Parathyroid adenoma (tissue), 2 donors: Measurements from ENCODE around the gene ASB2.

Source experiments
- H2AFZ ChIP-seq: fragments of 300-600 bp; sonication (generic); one replicate; pipeline ENCODE4 v1.7.0; 2017; ENCODE audit warnings: antibody characterized with exemption, mild to moderate bottlenecking
- H3K27ac ChIP-seq: fragments of 300-600 bp; sonication (generic); one replicate; pipeline ENCODE4 v1.7.0; 2017
- H3K27me3 ChIP-seq: fragments of 300-600 bp; sonication (generic); one replicate; pipeline ENCODE4 v1.7.0; 2017; ENCODE audit warnings: low read length; ENCODE audit not compliant: control insufficient read depth, insufficient read depth
- H3K36me3 ChIP-seq: fragments of 300-600 bp; sonication (generic); one replicate; pipeline ENCODE4 v1.7.0; 2017; ENCODE audit warnings: low read length; ENCODE audit not compliant: control insufficient read depth, insufficient read depth
- H3K4me1 ChIP-seq: fragments of 300-600 bp; sonication (generic); one replicate; pipeline ENCODE4 v1.7.0; 2017; ENCODE audit warnings: control low read depth
- H3K4me2 ChIP-seq: fragments of 300-600 bp; sonication (generic); one replicate; pipeline ENCODE4 v1.7.0; 2017; ENCODE audit warnings: low read length
- H3K4me3 ChIP-seq: fragments of 300-600 bp; sonication (generic); one replicate; pipeline ENCODE4 v1.7.0; 2017; ENCODE audit warnings: low read depth, low read length
- H3K79me2 ChIP-seq: fragments of 300-600 bp; sonication (generic); one replicate; pipeline ENCODE4 v1.7.0; 2017; ENCODE audit warnings: control low read depth
- H3K9ac ChIP-seq: fragments of 300-600 bp; sonication (generic); one replicate; pipeline ENCODE4 v1.7.0; 2017; ENCODE audit warnings: mild to moderate bottlenecking
- H3K9me3 ChIP-seq: fragments of 300-600 bp; sonication (generic); one replicate; pipeline ENCODE4 v1.7.0; 2017; ENCODE audit warnings: low read length; ENCODE audit not compliant: control insufficient read depth
- CTCF ChIP-seq: fragments of 300-600 bp; sonication (generic); IDR thresholded peaks from one replicate; pipeline ENCODE4 v1.7.0; 2017; ENCODE audit warnings: antibody characterized with exemption, mild to moderate bottlenecking
- donor health status: primary hyperparathyroidism.

Gene ASB2

GRCh38 chr14:93912782-93913181 lies 63.6 kb downstream of the ASB2 start:
- H3K4me3 ChIP-seq = no peak overlapping the region
- H3K4me2 ChIP-seq = no peak overlapping the region
- H3K9me3 ChIP-seq = no peaks in the 10 kb centered on the region
- no peak overlapping the region for H2AFZ ChIP-seq
- H3K9ac ChIP-seq = no peak overlapping the region
- no peaks in the 10 kb centered on the region for H3K27me3 ChIP-seq
- no peaks in the 10 kb centered on the region for H3K36me3 ChIP-seq
- H3K27ac ChIP-seq = no peak overlapping the region
- H3K79me2 ChIP-seq = no peaks in the 10 kb centered on the region
- peaks cover 6% of the 10 kb centered on the region for H3K4me1 ChIP-seq
- no peak for TF ChIP-seq CTCF

DNA sequence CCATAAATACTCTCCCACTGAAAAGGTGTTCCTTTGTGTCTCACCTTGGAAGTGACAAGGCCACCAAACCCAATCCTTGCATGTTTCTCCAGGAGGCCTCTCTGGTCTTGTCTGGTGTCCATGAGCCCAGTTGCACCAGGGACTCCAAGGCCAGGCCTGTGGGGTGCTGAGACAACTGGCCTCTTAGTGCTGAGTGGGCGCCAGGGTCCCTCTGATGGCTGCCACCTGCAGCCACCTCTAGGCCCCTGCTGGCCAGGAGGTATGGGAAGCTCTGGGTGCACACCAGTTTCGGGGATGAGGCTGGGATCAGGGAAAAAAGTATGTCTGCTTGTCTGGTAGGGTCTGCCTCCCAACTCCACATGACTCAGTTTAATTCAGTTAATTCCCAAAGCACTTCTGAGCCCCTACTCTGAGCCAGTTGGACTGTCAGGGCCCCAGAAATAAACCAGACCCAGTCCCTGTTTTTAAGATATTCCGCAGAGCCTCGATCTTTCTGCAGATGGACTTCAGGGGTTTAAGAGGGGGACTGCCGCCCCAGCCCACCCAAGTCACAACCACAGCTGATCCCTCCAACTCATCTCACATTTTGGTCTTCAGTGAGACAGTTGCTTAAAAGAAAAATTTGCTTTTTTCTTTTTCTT lies 64.3 kb downstream of the ASB2 start:
- Histone ChIP-seq H3K4me2 (no peak overlapping the region), H3K9me3 (no peaks in the 10 kb centered on the region), H3K9ac (no peak overlapping the region), H3K4me3 (no peak overlapping the region), H3K27ac (no peak overlapping the region), H3K36me3 (no peaks in the 10 kb centered on the region), H3K79me2 (no peaks in the 10 kb centered on the region), H2AFZ (no peak overlapping the region), H3K4me1 (peaks cover 5% of the 10 kb centered on the region), H3K27me3 (no peaks in the 10 kb centered on the region)
- TF ChIP-seq CTCF = no peak

GRCh38 chr14:93909429-93910128 lies 66.8 kb downstream of the ASB2 start:
- no peak for TF ChIP-seq CTCF
- H3K27me3 ChIP-seq = no peaks in the 10 kb centered on the region
- H3K4me3 ChIP-seq = no peak overlapping the region
- H3K4me2 ChIP-seq = no peak overlapping the region
- no peaks in the 10 kb centered on the region for H3K79me2 ChIP-seq
- H3K9ac ChIP-seq = no peak overlapping the region
- no peak overlapping the region for H3K27ac ChIP-seq
- no peaks in the 10 kb centered on the region for H3K36me3 ChIP-seq
- H3K9me3 ChIP-seq = no peaks in the 10 kb centered on the region
- no peaks in the 10 kb centered on the region for H3K4me1 ChIP-seq
- H2AFZ ChIP-seq = no peak overlapping the region

GRCh38 chr14:93906341-93907329 lies 69.7 kb downstream of the ASB2 start:
- Histone ChIP-seq H3K9me3 (no peaks in the 10 kb centered on the region), H3K27ac (no peak overlapping the region), H3K9ac (no peak overlapping the region), H3K4me3 (no peak overlapping the region), H2AFZ (peak overlapping the region; percentile 68), H3K27me3 (no peaks in the 10 kb centered on the region), H3K36me3 (no peaks in the 10 kb centered on the region), H3K4me1 (no peaks in the 10 kb centered on the region), H3K79me2 (no peaks in the 10 kb centered on the region), H3K4me2 (no peak overlapping the region)
- peak; percentile 71 for TF ChIP-seq CTCF
